ENCODE results near the gene ADAMTS19.

DNA sequence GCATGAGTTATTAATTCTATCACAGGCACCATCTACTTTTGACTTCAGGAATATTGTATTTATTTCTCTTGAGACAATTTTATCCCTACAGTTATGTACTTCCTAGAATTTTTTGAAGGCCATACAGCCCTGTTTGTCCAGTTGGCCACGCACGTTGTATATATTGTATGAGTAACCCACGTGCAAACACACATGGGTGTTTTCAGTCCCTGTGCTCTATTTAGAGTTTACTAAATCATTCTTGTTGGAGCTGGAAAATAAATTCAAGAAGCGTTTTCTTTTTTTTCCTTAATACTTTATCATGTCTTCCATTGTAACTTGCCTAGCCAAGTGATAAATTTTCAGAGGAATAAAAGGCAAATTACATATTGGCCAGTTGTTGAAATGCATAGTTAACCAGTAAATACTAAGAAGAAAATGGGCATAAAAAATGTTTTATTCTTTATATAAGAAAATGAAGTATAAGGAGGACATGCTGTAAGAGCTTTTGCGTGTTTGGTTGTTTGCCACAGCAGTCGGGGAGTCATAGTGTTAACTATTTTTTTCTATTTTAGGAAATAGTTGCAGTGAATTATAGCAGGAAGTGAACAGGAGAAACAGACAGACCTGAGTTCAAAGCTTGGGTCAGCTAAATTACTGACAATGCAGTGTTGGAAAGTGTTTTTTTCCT is 201.4 kb downstream of the ADAMTS19 start:
- TF ChIP-seq, protein P1, sequence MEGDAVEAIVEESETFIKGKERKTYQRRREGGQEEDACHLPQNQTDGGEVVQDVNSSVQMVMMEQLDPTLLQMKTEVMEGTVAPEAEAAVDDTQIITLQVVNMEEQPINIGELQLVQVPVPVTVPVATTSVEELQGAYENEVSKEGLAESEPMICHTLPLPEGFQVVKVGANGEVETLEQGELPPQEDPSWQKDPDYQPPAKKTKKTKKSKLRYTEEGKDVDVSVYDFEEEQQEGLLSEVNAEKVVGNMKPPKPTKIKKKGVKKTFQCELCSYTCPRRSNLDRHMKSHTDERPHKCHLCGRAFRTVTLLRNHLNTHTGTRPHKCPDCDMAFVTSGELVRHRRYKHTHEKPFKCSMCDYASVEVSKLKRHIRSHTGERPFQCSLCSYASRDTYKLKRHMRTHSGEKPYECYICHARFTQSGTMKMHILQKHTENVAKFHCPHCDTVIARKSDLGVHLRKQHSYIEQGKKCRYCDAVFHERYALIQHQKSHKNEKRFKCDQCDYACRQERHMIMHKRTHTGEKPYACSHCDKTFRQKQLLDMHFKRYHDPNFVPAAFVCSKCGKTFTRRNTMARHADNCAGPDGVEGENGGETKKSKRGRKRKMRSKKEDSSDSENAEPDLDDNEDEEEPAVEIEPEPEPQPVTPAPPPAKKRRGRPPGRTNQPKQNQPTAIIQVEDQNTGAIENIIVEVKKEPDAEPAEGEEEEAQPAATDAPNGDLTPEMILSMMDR (conservative IDR thresholded peaks at IDR 0.05 in 1 of 2, IDR thresholded peaks at IDR 0.05 in 1 of 2; ENCODE audit: extremely low read depth in 1 of 2, insufficient read depth in 1 of 2, low read depth in 1 of 2, low read length in 2 of 2), result no peak
- TF ChIP-seq EZH2 (IDR thresholded peaks at IDR 0.05; ENCODE audit: borderline replicate concordance, low read length), result no peak

Data from mammary epithelial cell (primary cell).